ENCODE data around the gene BCAT1.
"Not testable (repeated sequence)": the region's sequence is repeated elsewhere in the genome, so short reads cannot be mapped to it uniquely, and the experiment has no call there.

The BCAT1 gene

GRCh38 chr12:24945845-24946244 lies 3.1 kb downstream of the BCAT1 start:
- no peak for TF ChIP-seq CTCF (conservative IDR thresholded peaks at IDR 0.05; ENCODE audit: low read length)
- no peak for DNase-seq (ENCODE audit: low read depth)
- H3K4me3 ChIP-seq (ENCODE audit: low read length): no peak overlapping the region

- H3K4me3 ChIP-seq (ENCODE audit: low read length): no peak overlapping the region
- no peak for TF ChIP-seq CTCF (conservative IDR thresholded peaks at IDR 0.05; ENCODE audit: low read length)
- DNase-seq (ENCODE audit: low read depth): no peak
These were observed 3.9 kb downstream of the BCAT1 start for GRCh38 chr12:24945039-24945438.

- DNase-seq (ENCODE audit: low read depth): no peak
- no peak for TF ChIP-seq CTCF (conservative IDR thresholded peaks at IDR 0.05; ENCODE audit: low read length)
- H3K4me3 ChIP-seq (ENCODE audit: low read length): no peak overlapping the region
These were observed 4.3 kb downstream of the BCAT1 start for GRCh38 chr12:24944601-24944975.

- no peak overlapping the region for H3K4me3 ChIP-seq (ENCODE audit: low read length)
- TF ChIP-seq CTCF (conservative IDR thresholded peaks at IDR 0.05; ENCODE audit: low read length): no peak
- no peak for DNase-seq (ENCODE audit: low read depth)
These were observed 4.8 kb downstream of the BCAT1 start for GRCh38 chr12:24943947-24944600.

- H3K4me3 ChIP-seq (ENCODE audit: low read length): no peak overlapping the region
- TF ChIP-seq CTCF (conservative IDR thresholded peaks at IDR 0.05; ENCODE audit: low read length): no peak
- no peak for DNase-seq (ENCODE audit: low read depth)
These were observed 8.7 kb downstream of the BCAT1 start for GRCh38 chr12:24940157-24940556.

GRCh38 chr12:24939551-24939950 lies 9.3 kb downstream of the BCAT1 start:
- not testable (repeated sequence) for H3K4me3 ChIP-seq (ENCODE audit: low read length); DNase-seq (ENCODE audit: low read depth)

GRCh38 chr12:24938341-24938740 lies 10.6 kb downstream of the BCAT1 start:
- TF ChIP-seq CTCF (conservative IDR thresholded peaks at IDR 0.05; ENCODE audit: low read length): no peak
- DNase-seq (ENCODE audit: low read depth): no peak
- no peak overlapping the region for H3K4me3 ChIP-seq (ENCODE audit: low read length)
